Midbrain (tissue), 1 donor: Measurements from ENCODE around the gene FNDC3B.

ENCODE experiments used
- DNase-seq: peaks from one replicate; lab custom pipeline; 2025; lab: John Stamatoyannopoulos, UW

The FNDC3B gene

DNA sequence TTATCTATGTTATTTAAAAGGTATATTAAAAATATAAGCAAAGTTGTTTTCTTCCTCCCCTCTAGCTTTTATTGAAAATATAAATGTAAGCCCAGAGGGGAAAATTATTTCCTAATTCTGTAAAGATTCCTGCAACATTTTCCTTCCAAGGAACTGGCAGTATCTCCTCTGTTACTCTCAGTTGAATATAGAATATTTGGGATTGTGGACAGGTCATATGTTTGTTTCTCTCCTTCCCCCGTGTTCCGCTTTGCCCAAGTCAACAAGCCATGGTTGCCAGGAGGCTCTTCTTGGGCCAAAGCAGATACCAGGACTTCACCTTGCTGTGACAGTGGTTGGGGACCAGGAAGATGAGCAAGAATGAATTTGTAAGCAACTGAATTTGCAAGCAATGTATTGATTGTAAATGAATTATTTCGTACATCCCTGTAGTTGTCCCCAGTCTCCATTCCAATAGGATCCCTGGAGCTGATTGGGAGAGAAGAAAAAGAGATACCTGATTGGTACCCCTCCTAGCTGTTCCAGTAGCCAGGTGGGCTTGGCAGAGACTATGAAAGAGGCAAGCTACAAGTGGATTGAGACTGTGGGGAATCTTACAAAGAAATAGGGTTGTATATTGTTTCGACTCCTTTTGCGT is 130.8 kb downstream of the FNDC3B start:
- DNase-seq: no peak

DNA sequence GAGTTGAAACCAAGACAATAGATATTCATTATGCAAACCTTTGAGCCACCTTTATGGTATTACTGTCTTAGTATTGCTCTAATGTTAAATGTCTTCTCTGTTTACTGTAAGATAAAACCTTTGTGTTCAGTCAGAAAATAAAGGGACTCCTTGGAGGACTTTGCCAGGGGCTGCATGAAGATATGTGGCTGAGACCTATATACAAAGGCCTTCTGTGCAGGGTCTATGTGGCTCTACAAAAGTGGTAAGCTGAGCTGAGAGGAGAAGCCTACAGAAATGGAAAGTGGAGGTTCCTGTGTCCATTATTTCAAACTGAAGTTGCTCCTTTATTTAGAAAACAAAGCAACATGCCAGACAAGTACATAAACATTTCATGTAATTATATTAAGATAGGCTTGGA is 131.5 kb downstream of the FNDC3B start:
- DNase-seq: no peak

DNA sequence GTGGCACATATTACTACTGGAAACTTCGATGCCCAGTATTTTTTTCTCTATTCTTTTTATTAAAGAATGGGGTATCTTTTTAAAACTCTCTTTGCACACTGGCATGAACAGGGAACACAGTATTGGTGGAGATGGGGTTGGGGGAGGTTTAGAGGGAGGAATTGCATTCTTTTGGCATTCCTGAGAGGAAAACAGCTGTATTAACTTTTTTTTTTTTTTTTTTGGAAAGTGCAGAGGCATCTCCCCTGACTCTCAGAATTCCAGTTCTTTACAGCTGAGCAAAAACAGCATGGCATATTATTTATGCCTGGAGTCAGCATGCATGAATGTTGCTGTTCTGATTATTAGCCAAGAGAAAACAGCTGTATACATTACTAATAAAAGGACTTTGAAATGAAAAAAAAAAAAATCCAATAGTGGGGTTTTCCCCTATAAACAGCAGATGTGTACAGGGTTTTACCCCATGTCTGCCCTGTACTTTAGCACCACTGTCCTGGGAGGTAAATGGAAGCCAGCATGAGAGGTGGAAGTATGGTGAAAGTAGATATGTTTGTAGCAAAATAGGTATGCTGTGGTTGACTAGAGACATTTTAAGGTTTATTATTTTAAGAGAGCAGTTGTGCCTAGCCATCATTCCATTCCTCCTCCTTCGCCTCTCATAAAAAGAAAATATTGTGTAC is 132.2 kb downstream of the FNDC3B start:
- DNase-seq: no peak

DNA sequence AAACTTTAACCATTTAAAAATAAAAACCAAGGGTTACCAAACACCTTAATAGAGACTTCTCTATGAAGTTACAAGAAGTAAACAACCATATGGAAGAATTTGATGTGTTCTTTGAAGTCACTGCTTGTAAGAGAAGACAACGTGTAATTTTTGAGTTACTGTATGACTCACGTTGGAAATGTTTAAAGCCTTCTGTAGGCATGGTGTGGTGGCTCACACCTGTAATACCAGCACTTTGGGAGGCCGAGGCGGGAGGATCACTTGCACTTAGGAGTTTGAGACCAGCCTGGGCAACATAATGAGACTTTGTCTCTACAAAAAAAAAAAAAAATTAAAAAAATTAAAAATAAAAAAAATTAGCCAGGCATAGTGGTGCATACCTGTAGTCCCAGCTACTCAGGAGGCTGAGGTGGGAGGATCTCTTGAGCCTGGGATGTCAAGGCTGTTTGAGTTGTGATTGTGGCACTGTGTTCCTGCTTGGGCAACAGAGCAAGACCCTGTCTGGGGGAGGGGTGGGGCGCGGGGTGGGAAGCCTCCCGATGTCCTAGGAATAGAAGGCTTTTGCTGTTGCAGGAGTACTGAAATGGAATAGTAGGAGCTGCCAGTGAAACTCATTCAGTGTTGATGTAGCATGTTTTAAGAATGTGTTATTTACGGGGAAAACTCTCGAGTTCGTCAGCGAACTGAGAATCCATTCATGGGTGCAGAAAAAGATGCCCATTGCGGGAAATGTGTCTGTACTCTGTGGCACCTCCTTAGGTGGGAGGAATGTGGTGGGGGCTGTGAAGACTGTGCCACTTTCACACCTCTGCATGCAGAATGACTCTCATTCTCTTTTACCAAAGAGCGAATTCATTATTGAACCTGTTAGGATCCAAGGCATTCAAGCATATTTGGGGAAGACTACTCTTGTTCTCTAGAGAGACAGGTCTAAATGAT is 134.2 kb downstream of the FNDC3B start:
- no peak for DNase-seq

DNA sequence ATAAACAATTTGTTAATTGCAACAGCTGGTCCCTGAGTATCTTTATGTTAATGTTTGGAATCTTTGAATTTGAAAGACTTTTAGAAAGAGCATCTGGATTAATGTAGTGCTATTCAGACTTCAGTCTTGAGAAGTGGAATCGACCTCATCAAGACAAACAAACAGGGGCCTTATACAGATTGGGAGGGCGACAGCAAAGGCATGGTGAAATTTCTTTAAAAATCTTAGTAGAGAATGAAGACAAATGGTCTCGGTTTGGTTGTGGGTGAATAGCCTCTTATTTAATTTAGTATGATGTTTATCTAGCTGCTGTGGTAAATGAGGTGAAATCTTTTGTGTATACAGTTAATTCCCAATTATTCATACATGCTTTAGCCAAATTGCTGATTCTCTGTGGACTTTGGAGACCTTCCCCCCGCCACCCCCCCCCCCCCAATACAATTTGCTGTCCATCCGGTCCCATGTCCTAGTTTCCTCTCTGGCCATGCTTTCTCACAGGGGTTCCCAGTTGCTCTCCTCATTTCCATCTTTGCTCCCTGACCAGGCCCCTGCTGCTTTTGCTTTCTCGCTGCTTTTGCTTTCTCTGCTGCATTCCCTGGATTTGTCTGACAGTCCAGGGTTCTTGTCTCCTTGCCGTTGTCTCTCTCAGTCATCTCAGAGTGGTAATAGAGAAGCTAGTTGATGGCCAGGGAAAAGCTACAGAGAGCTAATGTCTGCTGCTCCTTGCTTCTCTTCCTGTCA is 135.3 kb downstream of the FNDC3B start:
- DNase-seq: no peak

DNA sequence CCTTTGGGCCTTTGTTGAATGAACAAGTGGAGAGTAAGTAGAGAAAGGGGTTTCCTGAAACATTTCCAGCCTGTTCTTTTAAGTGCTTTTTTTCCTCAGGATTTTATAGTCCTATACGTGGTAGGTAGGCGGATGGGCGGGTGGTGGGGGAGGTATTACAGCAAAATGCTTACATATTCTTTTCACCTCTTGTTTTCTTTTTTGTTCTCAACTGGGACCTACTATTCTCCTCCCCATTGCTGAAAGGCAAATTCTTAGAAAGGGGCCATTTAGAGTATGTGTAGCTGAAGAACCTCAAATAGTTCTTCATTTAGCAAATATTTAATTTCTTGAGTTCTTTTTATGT is 135.8 kb downstream of the FNDC3B start:
- DNase-seq: no peak

DNA sequence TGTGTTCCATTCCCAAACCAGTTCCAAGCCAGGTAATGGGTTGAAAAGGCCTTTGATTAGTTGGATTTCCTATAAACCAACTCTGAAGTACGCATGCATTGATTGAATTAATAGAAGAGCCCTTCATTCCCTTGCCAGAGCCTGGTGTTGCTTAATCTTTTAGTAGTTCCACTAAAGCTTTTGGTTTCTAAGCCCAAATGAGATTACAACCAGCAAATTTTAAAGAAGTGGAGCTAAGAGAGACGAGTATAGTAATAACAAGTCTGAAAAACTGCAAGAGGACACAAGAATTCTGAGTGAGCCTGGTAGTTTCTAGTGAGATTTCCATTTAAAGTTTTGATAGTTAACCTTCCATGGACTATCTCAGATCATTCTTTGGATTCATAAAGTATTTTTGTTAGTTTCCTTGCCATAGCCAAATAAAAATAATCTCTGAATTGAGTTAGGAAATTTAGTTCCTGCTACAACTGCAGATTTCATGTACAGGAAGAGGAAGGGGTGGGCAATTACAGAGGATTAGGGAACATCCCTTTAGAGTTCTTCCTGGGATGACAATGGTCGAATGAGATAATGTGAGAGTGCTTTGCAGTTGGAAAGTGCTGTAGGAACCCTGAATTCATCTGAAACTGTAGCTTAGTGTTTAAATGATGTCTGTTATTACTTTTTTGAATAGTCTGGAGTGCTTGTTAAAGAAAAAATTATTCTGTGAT is 136.8 kb downstream of the FNDC3B start:
- no peak for DNase-seq

DNA sequence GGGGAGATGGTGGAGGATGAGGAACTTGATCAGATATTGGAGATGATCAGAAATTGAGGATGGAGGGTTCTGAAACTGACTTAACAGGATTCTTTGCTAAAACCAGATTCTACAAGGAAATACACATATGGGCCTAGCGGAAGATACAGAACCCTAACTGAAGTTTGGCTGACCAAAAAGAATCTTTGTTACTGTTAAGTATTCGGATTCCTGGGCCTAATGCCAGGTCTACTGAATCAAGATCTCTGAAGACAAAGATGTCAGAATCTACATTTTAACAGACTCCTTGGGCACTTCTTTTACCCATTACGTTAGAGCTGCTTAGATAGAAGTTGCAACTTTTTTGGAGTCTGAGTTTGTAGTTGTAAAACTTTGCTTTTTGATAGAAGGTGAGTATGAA is 137.7 kb downstream of the FNDC3B start:
- no peak for DNase-seq

DNA sequence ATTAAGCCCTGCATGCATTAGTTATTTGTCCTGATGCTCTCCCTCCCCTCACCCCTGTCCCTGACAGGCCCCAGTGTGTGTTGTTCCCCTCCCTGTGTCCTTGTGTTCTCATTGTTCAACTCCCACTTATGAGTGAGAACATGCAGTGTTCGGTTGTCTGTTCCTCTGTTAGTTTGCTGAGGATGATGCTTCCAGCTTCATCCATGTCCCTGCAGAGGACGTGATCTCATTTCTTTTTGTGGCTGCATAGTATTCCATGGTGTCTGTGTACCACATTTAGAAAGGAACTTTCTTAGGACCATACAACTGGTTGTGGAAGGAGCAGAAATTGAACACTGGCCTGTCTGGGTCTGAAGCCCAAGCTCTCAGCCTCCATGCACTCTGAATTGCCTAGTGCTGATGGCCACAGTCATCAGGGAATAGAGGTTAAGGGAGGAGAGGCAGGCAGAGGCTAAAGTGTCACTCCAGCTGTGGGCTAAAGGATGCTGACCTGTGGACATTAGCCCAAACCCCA is 138.5 kb downstream of the FNDC3B start:
- no peak for DNase-seq

DNA sequence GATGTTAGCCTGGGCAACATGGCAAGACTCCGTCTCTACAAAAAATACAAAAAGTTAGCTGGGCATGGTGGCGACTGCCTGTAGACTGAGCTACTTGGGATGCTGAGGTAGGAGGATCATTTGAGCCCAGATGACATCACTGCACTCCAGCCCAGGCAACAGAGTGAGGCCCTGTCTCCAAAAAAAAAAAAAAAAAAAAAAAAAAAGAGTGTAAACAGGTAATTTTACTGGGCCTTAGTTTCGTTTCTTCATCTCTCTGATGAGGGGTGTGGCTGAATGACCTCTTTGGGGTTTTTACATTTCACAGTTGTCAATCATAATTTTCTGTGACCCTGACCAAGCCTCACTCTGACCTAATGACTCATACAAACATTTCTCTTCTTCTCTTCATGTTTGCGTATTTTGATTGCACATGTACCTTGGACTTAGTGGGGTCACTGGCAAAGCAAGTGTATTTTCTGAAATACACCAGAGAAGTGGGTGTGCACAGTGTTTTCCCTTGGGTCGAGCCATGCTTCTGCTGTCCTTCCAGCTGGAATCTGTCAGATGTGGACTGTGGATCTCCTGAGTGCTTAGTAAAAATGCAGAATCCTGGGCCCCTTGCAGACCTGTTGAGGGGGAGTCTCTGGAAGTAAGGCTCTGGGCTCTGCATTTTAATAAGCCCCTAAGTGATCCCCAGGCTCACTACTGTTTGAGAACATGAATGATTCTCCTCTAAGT is 140.5 kb downstream of the FNDC3B start:
- DNase-seq: no peak

DNA sequence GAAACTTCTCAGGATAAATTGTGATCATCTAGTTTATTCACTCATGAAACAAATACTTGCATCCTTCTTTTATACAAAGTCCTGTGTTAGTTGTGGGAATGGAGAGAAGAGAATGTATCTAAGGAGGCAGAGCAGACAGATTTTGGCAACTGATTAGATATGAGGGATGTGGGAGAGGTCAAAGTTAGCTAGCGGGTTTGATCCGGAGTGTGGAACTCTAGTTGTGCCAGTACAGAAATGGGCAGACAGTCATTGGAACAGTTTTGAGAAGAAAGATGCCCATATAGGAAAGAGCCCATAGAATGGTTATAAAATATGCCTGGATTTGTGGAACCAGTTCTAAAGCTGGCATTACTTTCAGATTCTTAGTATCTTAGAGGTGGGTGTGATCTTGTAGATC is 141.1 kb downstream of the FNDC3B start:
- no peak for DNase-seq

DNA sequence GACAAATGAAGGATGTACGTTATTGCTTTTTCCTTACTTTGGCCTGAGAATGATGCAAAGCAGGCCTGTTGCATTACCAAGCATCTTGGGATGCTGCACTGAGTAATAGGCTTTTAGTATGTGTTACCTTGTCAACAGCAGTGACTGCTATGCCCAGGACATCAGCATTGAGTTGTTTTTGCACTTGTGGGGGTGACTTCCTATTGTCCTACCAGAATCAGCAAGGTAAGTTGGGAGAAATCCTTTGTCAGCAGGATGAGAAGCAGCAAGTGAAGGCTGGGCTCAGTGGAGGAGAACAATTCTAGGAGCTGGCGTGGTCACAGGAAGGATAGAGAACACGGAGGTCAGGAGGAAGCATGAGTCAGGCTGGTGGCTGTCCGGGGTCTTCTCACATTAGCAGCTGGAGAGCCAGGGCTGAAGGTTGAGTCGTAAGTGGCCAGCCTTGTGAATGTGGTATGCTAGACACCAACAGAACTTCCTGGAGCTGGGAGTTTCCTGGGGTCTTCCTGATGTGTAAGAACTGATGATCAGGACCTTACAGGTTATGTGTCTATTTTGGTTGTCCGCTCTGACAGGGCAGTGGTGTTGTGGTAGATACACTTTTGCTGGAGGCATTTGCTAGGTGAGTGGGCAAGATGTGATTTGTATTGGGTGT is 142.7 kb downstream of the FNDC3B start:
- DNase-seq: no peak

DNA sequence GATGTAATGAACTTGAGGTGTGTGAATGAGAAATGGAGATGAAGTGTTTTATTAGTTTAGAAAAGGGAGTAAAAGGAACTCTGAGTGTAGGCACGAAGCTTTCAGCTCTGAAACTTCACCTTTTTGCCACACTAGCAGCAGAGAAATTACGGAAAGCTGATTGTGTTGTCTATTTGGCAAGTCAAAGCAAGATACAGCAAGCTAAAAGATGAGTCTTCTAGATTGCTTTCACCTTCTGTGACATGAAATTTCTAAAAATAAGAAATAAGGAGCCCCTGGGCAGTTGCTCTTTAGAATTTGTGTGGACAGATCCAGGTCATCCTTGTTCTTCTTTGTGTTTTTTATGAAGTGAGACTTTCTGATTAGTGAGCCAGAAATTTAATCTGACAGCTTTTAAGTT is 143.4 kb downstream of the FNDC3B start:
- DNase-seq: no peak

DNA sequence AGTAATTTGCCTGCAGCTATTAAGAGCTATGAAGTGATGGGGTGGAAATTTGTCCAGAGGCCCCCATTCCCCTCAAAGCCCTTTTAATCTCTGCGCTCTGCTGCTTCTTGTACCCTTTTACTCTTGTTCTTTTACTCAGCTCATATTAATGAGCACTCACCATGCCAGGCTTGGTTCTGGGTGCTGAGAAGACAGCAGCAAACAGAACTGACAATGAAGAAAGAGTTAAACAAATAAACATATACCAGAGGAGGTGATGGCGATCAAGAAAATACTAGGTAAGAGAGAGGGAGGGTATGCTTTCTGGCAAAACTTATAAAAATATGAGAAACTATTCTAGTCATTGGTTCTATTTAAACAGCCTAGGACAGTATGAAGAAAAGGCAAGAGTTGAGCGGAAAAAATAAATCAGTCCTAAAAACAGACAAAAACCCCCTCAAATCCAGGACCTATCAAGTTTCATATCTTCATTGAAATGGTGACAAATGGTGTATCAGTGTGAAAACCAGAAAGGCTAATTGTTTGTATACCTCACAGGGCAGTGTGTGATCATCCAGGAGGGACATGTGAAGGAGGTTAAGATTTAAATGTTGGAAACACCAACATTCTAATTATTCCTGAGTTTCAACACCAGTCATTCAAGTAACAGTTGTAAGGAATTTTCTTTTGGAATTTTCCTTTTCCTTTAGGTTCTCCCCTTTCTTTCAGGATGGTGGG is 144.9 kb downstream of the FNDC3B start:
- no peak for DNase-seq

DNA sequence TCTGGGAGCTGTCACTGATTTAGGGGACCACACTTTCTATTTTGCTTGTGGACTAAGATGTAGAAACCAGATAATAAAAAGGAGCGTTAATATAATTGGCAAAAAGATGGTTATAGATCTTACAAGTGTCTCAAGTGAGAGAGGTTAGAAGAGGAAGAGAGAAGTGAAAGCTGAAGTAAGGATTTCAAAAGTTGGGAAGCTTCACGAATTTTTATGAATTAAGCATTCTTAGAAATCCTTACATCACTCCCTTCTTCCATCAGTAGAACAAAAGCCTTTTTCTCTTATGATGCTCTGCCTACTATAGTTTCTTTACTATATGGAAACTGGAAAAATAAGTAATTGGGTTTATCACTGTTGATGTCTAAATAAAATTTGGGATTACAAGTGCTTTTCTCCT is 146.5 kb downstream of the FNDC3B start:
- no peak for DNase-seq

DNA sequence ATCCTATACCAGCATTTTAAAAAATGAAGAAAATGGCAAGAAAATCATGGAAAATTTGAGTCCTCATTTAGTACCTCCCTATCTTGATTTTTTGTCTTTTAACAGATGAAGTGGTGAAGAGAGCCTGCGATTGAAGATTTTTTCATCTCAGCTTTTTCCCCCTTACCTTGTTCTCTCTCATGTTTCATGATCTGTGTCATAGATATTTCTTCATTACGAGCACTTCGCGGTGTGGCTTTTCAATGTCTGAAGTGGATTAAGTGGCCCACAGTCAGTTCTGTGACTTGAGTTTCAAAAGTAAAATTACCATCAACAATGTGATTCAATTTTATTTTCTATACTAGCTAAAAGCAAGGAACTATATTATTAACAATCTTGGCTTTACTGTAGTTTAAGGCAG is 147.2 kb downstream of the FNDC3B start:
- DNase-seq: no peak

DNA sequence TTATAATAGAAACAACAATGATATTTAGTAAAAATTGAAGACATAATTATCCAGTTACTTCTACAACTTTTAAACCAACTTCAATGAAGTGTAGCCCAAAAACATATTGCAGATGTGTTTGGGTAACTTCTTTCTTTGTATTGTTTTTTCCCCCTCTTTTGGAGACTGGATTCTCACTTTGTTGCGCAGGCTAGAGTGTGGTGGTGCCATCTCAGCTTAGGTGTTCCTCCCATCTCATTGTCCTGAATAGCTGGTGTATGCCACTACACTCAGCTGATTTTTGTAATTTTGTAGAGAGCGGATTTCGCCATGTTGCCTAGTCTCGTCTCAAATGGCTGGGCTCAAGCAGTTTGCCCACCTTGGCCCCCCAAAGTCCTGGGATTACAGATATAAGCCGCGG is 148.1 kb downstream of the FNDC3B start:
- DNase-seq: no peak

DNA sequence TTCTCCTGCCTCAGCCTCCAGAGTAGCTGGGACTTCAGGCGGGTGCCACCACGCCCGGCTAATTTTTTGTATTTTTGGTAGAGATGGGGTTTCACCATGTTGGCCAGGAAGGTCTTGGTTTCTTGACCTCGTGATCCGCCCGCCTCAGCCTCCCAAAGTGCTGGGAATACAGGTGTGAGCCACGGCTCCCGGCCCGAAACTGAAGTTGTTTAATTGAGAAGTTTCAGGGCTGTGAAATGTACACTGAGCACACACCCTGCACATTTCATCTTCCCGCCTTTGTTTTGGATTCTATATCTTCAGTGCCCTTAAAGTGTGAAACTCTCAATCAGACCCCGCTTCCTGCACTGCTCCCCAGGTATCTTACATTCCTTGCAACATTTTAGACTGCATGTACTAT is 149.1 kb downstream of the FNDC3B start:
- DNase-seq: no peak

DNA sequence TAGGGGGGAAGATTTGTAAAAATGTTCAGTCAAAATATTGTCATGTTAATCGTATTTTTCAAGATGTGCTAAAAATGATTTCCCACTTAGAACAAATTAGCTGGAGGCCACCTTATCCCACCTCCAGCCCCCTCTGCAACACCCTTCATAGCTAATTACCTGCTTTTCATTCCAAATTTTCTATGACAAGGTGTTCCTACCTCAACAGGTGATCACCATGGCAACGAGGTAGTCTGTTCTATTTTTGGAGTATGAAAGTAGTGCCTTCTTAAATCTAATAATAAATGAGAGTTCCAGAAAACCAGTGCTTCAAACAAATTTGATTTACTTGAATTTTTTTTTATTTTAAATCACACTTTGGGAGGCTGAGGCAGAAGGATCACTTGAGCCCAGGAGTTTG is 149.8 kb downstream of the FNDC3B start:
- no peak for DNase-seq
